ENCODE measurements around the gene PTN.

- no peak for TF ChIP-seq POLR2A (IDR thresholded peaks at IDR 0.05; ENCODE audit: low read depth, low read length)
- no peak for TF ChIP-seq TAF1 (IDR thresholded peaks at IDR 0.05; ENCODE audit: borderline replicate concordance, low read depth, low read length)
- no peak for TF ChIP-seq POLR2AphosphoS5 (IDR thresholded peaks at IDR 0.05; ENCODE audit: low read depth, low read length)
Measured at GRCh38 chr7:137328373-137329120, 15.0 kb downstream of the PTN start.

Measured in GM12892 (cell line).